ENCODE measurements around the gene CLEC4A.
"Not testable (repeated sequence)": the region's sequence is repeated elsewhere in the genome, so short reads cannot be mapped to it uniquely, and the experiment has no call there.

Gene CLEC4A

GRCh38 chr12:8133636-8134397 lies 10.4 kb downstream of the CLEC4A start:
- DNase-seq (ENCODE audit: low read depth in 2 of 2) = not testable (repeated sequence)

- not testable (repeated sequence) for DNase-seq (ENCODE audit: low read depth in 2 of 2)
Observed at GRCh38 chr12:8134398-8134930, 11.0 kb downstream of the CLEC4A start.

GRCh38 chr12:8141647-8142046 lies 18.2 kb downstream of the CLEC4A start:
- not testable (repeated sequence) for DNase-seq (ENCODE audit: low read depth in 2 of 2)

GRCh38 chr12:8143261-8143660 lies 19.8 kb downstream of the CLEC4A start:
- DNase-seq (ENCODE audit: low read depth in 2 of 2) = no peak

GRCh38 chr12:8145754-8146441 lies 22.5 kb downstream of the CLEC4A start:
- no peak for DNase-seq (ENCODE audit: low read depth in 2 of 2)

GRCh38 chr12:8146442-8146771 lies 23.0 kb downstream of the CLEC4A start:
- no peak for DNase-seq (ENCODE audit: low read depth in 2 of 2)

- DNase-seq (ENCODE audit: low read depth in 2 of 2) = no peak
Observed at GRCh38 chr12:8154526-8154925, 31.1 kb downstream of the CLEC4A start.

GRCh38 chr12:8156416-8156815 lies 33.0 kb downstream of the CLEC4A start:
- DNase-seq (ENCODE audit: low read depth in 2 of 2) = no peak

- DNase-seq (ENCODE audit: low read depth in 2 of 2) = no peak
Observed at GRCh38 chr12:8156845-8157244, 33.4 kb downstream of the CLEC4A start, which contains the start of gene ZNF705A. ZNF705A (plus strand) TSS chr12:8157015; CDS start chr12:8172626, 15,611 bp downstream.

- no peak for DNase-seq (ENCODE audit: low read depth in 2 of 2)
Observed at GRCh38 chr12:8157484-8158198, 34.2 kb downstream of the CLEC4A start.

GRCh38 chr12:8172911-8173310 lies 49.5 kb downstream of the CLEC4A start:
- not testable (repeated sequence) for DNase-seq (ENCODE audit: low read depth in 2 of 2)

- DNase-seq (ENCODE audit: low read depth in 2 of 2) = peak; percentile 43 to 64
Observed at GRCh38 chr12:8179989-8180585, 56.7 kb downstream of the CLEC4A start.

GRCh38 chr12:8181271-8181670 lies 57.9 kb downstream of the CLEC4A start:
- DNase-seq (ENCODE audit: low read depth in 2 of 2) = not testable (repeated sequence)

GRCh38 chr12:8182923-8183322 lies 59.5 kb downstream of the CLEC4A start:
- DNase-seq (ENCODE audit: low read depth in 2 of 2) = not testable (repeated sequence)

GRCh38 chr12:8183346-8183745 lies 59.9 kb downstream of the CLEC4A start:
- DNase-seq (ENCODE audit: low read depth in 2 of 2) = not testable (repeated sequence)

- not testable (repeated sequence) for DNase-seq (ENCODE audit: low read depth in 2 of 2)
Observed at GRCh38 chr12:8184206-8184605, 60.8 kb downstream of the CLEC4A start.

- not testable (repeated sequence) for DNase-seq (ENCODE audit: low read depth in 2 of 2)
Observed at GRCh38 chr12:8188088-8188487, 64.7 kb downstream of the CLEC4A start.
